ENCODE data around the gene BDKRB2. TPM values are rescaled to one million over a fixed set of nuclear protein-coding genes. Genes with fewer than 3 reads are reported as not detected.

Gene BDKRB2
- total RNA-seq: not detected

DNA sequence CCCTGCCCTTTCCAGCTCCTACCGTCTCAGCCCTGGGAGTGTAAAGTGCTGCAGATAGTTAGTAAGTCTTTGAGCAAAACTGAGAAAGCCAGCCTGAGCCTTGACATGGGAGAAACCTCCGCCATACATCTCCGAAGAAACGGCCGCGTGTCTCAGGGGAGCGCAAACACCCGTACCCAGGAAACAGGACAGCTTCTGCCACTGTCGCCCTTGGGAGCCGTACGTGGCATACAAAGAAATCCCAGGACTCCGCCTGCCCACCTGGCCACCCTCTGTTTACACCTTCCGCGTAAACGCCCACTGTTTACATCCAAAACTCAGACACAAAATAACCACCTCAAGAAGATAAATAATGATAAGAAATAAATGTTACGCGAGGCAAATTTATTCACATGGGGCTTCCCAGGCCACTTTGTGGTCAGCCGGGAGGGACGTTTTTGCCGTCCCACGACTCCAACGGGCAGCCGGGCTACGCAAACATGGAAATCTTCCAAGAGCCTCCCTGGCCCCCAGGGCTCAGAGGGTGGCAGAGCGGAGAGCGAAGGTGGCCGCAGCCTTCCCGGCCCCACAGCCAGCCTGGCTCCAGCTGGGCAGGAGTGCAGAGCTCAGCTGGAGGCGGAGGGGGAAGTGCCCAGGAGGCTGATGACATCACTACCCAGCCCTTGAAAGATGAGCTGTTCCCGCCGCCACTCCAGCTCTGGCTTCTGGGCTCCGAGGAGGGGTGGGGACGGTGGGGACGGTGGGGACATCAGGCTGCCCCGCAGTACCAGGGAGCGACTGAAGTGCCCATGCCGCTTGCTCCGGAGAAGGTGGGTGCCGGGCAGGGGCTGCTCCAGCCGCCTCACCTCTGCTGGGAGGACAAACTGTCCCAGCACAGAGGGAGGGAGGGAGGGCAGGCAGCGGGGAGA is at the start of gene BDKRB2:
Gene BDKRB2 (plus strand): TSS at position 689 of the 908 bp plus-strand sequence. CDS start 32,269 bp downstream, outside the sequence.

DNA sequence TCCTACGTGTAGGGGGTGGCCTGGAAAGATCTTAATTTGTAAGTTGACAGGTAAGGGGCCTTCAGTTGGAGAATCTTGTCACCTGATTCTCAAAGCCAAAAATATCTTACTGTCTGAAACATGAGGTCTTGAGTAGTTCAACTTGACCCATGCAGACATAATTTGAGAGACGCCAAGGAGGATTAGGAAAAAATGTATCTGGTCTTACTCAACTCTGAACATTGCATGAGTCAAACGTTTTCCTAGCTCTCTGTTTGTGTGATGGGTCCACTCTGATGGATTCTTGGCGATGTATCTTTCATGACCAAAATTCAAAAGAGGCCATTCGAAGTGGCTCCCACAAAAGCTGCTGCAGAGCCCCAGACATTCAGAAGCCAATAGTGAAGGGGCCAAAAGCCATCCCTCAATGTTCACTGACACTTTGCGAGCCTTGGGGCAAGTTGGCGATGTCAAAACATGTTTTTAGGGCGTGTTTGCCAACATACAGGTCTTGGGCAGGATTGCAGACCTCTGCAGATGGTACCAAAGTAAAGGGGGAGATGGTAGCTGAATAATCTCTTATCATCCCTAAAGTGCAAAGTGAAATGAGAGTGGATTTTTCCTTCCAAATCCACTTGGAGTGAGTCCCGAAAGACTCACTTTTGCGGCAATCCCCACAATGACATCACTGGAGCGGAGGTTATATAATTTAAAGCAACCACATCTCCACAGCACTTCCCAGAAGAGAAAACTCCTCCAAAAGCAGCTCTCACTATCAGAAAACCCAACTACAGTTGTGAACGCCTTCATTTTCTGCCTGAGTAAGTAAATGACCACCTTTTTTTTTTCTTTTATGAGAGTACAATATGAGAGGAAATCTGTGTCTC is 51.1 kb downstream of the BDKRB2 start, which contains the start of gene BDKRB1:
Gene BDKRB1 (plus strand): TSS at position 710 of the 866 bp plus-strand sequence. CDS start 7,473 bp downstream, outside the sequence.

Other genes starting within 250 kb of the BDKRB2 start
- 1 to 10 TPM; 3.1 TPM for gene C14orf132, start 165.5 kb upstream of the BDKRB2 start, total RNA-seq
- gene BDKRB1, start 51.4 kb downstream of the BDKRB2 start, total RNA-seq: not detected
- gene ATG2B, start 158.5 kb downstream of the BDKRB2 start, total RNA-seq: 10 to 100 TPM; 16.2 to 17.6 TPM
- gene GSKIP, start 158.7 kb downstream of the BDKRB2 start, total RNA-seq: 10 to 100 TPM; 23.3 to 25.1 TPM
- gene AK7, start 187.3 kb downstream of the BDKRB2 start, total RNA-seq: under 1 TPM; 0.33 to 0.48 TPM

All from activated naive CD4-positive, alpha-beta T cell treated with anti-CD3 and anti-CD28 coated beads, Interleukin-2, amount 10 ng/mL, durations not matched to agents 5 hours and 36 hours (primary cell).